D721Med (cell line): ENCODE results near the gene FAF1.

Experiments
- DNase-seq: peaks from one replicate; pipeline ENCODE4 v3.0.0; 2011; ENCODE audit warnings: low spot score; ENCODE audit not compliant: insufficient read length
- FAIRE-seq: peaks from 2 replicates; lab custom pipeline; 2011; peaks lifted over from hg19 to GRCh38; lab: Jason Lieb, UNC
- TF ChIP-seq, protein P1 (sequence below): IDR thresholded peaks from 2 replicates; pipeline ENCODE4 v1.5.1; 2012; ENCODE audit warnings: mild to moderate bottlenecking, control low read depth; ENCODE audit not compliant: insufficient read depth; ENCODE audit errors: missing control alignments

Gene FAF1

DNA sequence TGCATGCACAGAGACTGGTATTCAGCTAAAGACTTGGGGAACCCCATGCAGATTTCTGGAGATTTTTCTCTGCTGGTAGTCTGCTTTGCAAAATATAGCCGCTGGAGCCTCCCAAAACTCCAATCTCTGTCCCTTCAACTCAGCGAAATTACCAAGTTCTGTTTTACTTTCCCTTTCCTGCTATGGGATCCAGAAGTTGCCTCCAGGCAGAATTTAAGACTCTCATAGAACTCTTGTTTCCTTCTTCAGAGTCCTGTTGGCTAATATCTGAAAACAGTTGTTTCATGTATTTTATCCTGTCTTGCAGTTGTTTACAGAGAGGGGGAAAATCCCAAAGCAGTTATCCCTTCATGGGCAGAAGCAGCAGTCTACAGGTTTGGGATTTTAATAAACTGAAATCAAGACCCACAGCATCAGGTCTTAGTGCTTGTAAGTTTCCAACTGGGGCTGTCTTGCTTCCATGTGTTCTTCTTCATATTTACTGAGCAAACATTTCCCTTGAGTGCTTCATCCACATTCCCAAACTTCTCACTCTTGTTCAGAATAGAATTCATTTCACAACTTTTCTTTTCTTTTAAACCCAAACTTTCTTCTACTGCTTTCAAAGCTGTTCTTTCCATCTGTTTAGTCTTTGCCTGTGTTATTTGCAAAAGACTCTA lies 315.5 kb downstream of the FAF1 start:
- TF ChIP-seq, protein P1, sequence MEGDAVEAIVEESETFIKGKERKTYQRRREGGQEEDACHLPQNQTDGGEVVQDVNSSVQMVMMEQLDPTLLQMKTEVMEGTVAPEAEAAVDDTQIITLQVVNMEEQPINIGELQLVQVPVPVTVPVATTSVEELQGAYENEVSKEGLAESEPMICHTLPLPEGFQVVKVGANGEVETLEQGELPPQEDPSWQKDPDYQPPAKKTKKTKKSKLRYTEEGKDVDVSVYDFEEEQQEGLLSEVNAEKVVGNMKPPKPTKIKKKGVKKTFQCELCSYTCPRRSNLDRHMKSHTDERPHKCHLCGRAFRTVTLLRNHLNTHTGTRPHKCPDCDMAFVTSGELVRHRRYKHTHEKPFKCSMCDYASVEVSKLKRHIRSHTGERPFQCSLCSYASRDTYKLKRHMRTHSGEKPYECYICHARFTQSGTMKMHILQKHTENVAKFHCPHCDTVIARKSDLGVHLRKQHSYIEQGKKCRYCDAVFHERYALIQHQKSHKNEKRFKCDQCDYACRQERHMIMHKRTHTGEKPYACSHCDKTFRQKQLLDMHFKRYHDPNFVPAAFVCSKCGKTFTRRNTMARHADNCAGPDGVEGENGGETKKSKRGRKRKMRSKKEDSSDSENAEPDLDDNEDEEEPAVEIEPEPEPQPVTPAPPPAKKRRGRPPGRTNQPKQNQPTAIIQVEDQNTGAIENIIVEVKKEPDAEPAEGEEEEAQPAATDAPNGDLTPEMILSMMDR = no peak
- DNase-seq (no peak), FAIRE-seq (no peak)

DNA sequence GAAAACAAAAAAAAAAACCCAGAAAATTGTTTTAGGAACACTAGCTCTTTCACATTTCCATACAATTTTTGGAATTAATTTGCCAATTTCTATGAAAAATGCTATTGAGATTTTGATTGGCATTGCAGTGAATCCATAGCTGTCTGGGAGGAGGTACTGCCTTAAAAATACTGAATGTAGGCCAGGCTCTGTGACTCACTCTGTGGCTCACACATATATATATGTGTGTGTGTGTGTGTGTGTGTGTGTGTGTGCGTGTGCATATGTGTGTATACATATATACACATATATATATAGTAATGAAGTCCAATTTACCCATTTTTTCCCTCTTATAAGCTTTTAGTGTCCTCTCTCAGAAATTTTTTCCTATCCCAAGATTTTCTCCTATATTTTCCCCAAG lies 322.6 kb downstream of the FAF1 start:
- FAIRE-seq (no peak), DNase-seq (no peak)
- TF ChIP-seq, protein P1 = no peak

DNA sequence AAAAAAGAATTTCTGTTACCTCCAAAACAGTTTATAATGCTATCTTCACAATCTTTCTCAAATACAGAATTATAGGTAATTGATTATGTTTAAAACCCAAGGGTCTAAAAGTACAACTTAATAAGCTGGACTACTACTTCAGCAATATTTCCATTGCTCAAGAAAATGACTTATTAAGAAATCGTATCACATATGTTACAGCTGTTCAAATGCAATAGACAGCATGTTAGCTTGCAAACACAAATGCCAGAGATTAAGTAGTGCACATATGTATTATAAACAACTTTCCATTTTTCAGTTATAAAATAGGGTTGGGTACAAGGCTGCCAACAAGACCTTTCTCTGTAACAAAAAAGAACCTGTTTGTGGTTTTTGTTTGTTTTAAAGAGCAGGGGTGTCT lies 325.8 kb downstream of the FAF1 start:
- DNase-seq (no peak), FAIRE-seq (peak; percentile 55)
- TF ChIP-seq, protein P1 = no peak

DNA sequence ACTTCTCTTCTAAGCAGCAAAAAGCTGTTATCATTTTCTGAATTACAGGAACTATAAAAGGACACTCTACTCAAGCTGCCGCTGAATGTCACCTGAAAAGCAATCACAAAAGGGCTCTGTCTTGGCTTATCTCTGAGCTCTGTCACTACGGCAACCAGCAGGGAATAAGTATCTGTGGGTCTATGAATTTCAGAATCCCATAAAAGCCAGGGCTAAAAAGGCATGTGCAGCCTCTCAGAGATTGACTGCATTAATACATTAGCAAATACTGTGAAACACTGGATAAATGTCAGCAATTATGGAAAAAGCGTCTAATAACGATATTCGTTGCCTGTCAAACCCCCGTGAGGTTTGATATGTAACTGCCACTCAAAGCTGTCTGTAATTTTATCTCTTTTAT lies 326.6 kb downstream of the FAF1 start:
- DNase-seq (no peak), FAIRE-seq (peak; percentile 66)
- TF ChIP-seq, protein P1 = no peak

DNA sequence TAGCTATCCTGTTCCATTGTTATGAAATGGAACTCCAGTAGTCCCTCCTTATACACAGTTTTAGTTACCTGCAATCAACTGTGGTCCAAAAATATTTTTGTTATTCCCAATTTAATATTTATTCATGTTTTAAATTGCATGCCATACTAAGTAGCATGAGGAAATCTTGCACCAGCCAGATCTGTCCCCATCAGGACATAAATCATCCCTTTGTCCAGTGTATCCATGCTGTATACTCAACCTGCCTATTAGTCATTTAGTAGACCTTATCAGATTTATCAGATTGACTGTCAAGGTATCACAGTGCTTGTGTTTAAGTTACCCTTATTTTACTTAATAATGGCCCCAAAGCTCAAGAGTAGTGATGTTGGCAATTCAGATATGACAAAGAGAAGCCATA lies 328.9 kb downstream of the FAF1 start:
- TF ChIP-seq, protein P1 = no peak
- FAIRE-seq = no peak

DNA sequence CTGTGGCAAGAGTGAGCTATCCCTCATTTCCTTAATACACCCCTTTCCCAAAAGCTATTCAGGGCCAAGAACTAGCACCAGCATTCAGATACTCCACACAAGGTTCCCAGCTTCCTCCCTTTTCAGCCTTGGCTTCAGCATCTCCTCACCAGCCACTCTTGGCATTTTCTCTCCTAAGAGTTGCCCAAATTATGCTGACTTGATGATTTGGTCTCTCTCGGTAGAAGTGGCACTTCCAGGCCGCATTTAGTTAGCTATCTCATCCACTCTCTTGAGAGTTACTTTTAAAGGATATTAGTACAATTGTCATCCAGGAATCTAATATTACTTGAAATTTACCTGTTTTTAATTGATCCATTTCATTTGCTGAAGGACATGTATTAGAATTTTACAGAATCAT lies 337.8 kb downstream of the FAF1 start:
- FAIRE-seq (no peak), DNase-seq (no peak)
- TF ChIP-seq, protein P1 = no peak

More for the DNA sequence above, 328.9 kb downstream of the FAF1 start:
- no peak for DNase-seq

DNA sequence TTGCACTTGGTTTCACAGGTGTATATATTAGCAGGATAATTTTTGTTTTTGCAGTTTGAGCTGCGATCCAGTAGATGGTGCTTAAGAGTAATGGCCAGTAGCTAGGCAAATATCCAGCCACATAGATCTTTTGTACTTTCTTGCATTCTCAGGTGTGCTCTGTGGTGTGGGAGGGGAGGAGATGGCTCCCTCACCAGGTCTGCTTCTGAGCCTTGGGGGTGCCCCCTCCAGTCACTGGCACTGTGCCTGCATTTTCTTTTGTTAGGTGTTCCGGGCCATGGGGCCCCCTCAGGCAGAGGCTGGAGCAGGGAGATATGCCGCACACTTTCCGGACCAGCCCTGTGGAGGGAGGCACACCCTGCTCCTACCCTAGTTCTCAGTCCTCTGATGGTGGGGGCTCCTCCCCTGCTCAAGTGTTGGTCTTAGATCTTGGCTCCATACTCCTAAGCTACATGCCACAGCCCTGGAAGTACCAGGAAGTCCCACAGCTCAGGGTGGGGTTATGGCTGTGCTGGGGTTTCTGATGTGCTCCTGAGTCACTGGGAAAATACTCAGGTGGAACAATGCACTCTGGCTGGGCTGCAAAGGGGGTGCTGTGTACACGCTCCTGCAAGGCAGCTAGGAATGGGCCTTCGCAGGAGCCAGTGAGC lies 339.3 kb downstream of the FAF1 start:
- FAIRE-seq (no peak), DNase-seq (no peak)
- TF ChIP-seq, protein P1 = peak; percentile 38
